OCI-LY1 (cell line): ENCODE measurements around the gene VSTM4.

ENCODE experiments used
- H2AFZ ChIP-seq: fragments of 200-600 bp; sonication (generic), shearing (Covaris generic); 2 replicates; pipeline ENCODE4 v1.6.0; 2014; ENCODE audit warnings: antibody characterized with exemption, mild to moderate bottlenecking, low read length
- H3F3A ChIP-seq: fragments of 200-600 bp; sonication (generic), shearing (Covaris generic); 2 replicates; pipeline ENCODE4 v1.6.0; 2014; ENCODE audit warnings: mild to moderate bottlenecking, antibody characterized with exemption, low read length, moderate library complexity; ENCODE audit not compliant: insufficient read depth
- H3K27ac ChIP-seq: fragments of 200-600 bp; sonication (generic); 2 replicates; pipeline ENCODE4 v1.5.1; 2014; ENCODE audit warnings: low read length, mixed run types, mild to moderate bottlenecking, low read depth; ENCODE audit not compliant: poor library complexity, severe bottlenecking
- H3K27me3 ChIP-seq: fragments of 200-600 bp; sonication (generic); 2 replicates; pipeline ENCODE4 v1.6.0; 2014; ENCODE audit warnings: antibody characterized with exemption, mild to moderate bottlenecking, low read length, moderate library complexity; ENCODE audit not compliant: insufficient read depth
- H3K36me3 ChIP-seq: fragments of 200-600 bp; sonication (generic); 2 replicates; pipeline ENCODE4 v1.6.1; 2014; ENCODE audit warnings: mild to moderate bottlenecking, antibody characterized with exemption, low read length, moderate library complexity, mixed read lengths; ENCODE audit not compliant: insufficient read depth
- H3K4me1 ChIP-seq: fragments of 200-600 bp; sonication (generic); 2 replicates; pipeline ENCODE4 v1.5.1; 2014; ENCODE audit warnings: mild to moderate bottlenecking, low read length, moderate library complexity; ENCODE audit not compliant: insufficient read depth, severe bottlenecking
- H3K4me2 ChIP-seq: fragments of 200-600 bp; sonication (generic), shearing (Covaris generic); 2 replicates; pipeline ENCODE4 v1.6.1; 2014; ENCODE audit warnings: low read length
- H3K4me3 ChIP-seq: fragments of 200-600 bp; sonication (generic); 2 replicates; pipeline ENCODE4 v1.5.1; 2014; ENCODE audit warnings: low read length, low read depth, mild to moderate bottlenecking, mixed read lengths; ENCODE audit not compliant: poor library complexity, severe bottlenecking
- H3K79me2 ChIP-seq: fragments of 200-600 bp; shearing (Covaris generic); 2 replicates; pipeline ENCODE4 v1.6.1; 2016; ENCODE audit warnings: mixed run types, low read length, mixed read lengths; ENCODE audit not compliant: insufficient read depth
- H3K9ac ChIP-seq: fragments of 200-600 bp; sonication (generic), shearing (Covaris generic); 2 replicates; pipeline ENCODE4 v1.6.1; 2014; ENCODE audit warnings: mild to moderate bottlenecking, low read length, mixed read lengths
- H3K9me2 ChIP-seq: fragments of 200-600 bp; sonication (generic), shearing (Covaris generic); 2 replicates; pipeline ENCODE4 v1.6.1; 2014; ENCODE audit warnings: low read depth, mild to moderate bottlenecking, low read length, mixed read lengths
- H3K9me3 ChIP-seq: fragments of 200-600 bp; shearing (Covaris generic); 2 replicates; pipeline ENCODE4 v1.6.1; 2014; ENCODE audit warnings: low read length, mixed read lengths
- H4K20me1 ChIP-seq: fragments of 200-600 bp; sonication (generic), shearing (Covaris generic); 2 replicates; pipeline ENCODE4 v1.6.0; 2016; ENCODE audit warnings: mild to moderate bottlenecking, low read length; ENCODE audit not compliant: insufficient read depth
- EZH2 ChIP-seq: fragments of 200-600 bp; sonication (generic), shearing (Covaris generic); IDR thresholded peaks from 2 replicates; pipeline ENCODE4 v1.8.0; 2017; ENCODE audit warnings: borderline replicate concordance, mixed run types, mild to moderate bottlenecking, antibody characterized with exemption, low read length, moderate library complexity, mixed read lengths
- TF ChIP-seq, protein P1 (sequence below): fragments of 200-600 bp; sonication (generic), shearing (Covaris generic); IDR thresholded peaks from 2 replicates; pipeline ENCODE4 v1.5.1; 2017; ENCODE audit warnings: mild to moderate bottlenecking, antibody characterized with exemption, low read length, moderate library complexity, mixed read lengths

VSTM4 gene

DNA sequence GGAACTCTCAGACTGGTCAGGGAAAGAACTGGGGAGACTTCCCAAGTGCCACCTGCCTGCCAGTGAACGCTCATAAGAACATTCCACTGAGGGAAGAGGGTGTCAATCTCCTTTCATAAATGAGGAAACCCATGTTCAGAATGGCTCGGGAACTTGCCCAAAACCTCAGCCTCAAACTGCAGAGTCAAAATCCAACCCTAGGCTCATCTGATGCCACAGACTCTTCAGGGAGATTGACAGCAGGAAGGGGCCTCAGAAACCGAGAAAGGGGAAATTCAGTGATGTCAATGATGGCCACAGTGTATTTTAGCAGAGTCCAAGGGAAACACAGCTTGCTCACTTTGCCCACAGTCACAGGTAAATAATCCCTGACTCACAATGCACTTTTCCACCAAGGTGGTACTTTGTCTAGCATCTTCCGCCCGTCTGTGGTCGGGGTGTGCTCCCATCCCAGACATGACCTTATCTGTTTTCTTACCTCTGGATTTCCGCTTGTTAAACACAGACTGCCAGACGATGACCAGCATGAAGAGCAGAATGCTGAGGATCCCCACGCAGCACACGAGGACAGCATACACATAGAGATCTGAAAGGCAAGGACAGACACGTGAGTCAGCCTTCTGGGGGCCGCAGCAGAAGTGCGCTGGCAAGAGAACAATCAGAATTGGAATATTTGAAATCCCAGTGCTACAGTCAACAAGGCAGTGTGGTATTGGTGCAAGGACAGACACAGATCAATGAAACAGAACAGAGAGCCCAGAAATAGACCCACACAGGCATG is 38.4 kb downstream of the VSTM4 start:
- Histone ChIP-seq H3K4me3 (no peak overlapping the region), H3K79me2 (no peaks in the 10 kb centered on the region), H3K9me3 (no peaks in the 10 kb centered on the region), H3K36me3 (no peaks in the 10 kb centered on the region), H3K4me2 (no peak overlapping the region), H3K9me2 (no peaks in the 10 kb centered on the region), H3F3A (no peaks in the 10 kb centered on the region), H2AFZ (no peak overlapping the region), H3K4me1 (no peaks in the 10 kb centered on the region), H3K27me3 (no peaks in the 10 kb centered on the region), H4K20me1 (no peaks in the 10 kb centered on the region), H3K27ac (no peak overlapping the region), H3K9ac (no peak overlapping the region)
- TF ChIP-seq EZH2, result no peak
- TF ChIP-seq, protein P1, sequence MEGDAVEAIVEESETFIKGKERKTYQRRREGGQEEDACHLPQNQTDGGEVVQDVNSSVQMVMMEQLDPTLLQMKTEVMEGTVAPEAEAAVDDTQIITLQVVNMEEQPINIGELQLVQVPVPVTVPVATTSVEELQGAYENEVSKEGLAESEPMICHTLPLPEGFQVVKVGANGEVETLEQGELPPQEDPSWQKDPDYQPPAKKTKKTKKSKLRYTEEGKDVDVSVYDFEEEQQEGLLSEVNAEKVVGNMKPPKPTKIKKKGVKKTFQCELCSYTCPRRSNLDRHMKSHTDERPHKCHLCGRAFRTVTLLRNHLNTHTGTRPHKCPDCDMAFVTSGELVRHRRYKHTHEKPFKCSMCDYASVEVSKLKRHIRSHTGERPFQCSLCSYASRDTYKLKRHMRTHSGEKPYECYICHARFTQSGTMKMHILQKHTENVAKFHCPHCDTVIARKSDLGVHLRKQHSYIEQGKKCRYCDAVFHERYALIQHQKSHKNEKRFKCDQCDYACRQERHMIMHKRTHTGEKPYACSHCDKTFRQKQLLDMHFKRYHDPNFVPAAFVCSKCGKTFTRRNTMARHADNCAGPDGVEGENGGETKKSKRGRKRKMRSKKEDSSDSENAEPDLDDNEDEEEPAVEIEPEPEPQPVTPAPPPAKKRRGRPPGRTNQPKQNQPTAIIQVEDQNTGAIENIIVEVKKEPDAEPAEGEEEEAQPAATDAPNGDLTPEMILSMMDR, result no peak

DNA sequence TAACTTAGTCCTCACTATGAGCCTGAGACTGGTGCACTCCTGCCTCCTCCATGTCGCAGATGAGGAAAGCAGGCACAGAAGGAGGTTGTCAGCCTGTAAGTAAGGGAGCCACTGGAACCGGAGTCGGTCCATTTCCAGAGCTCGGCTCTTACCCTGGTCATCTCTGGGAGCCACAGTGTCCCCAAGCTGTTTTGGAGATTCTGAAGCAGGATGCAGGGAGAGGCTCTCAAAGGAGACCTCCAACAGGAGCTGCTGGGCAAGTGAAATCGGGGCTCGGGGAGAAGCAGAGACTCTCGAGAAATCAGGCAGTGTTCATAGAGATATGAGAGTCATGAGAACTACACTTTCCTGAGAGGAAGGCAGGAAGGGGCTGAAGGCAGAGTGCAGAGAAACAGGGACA is 39.0 kb downstream of the VSTM4 start:
- no peak overlapping the region for H2AFZ ChIP-seq
- no peak overlapping the region for H3K4me2 ChIP-seq
- H3K27me3 ChIP-seq, result no peaks in the 10 kb centered on the region
- no peaks in the 10 kb centered on the region for H4K20me1 ChIP-seq
- no peaks in the 10 kb centered on the region for H3K36me3 ChIP-seq
- H3K27ac ChIP-seq, result no peak overlapping the region
- no peak overlapping the region for H3K4me3 ChIP-seq
- H3K79me2 ChIP-seq, result no peaks in the 10 kb centered on the region
- no peak for TF ChIP-seq EZH2
- TF ChIP-seq, protein P1, result no peak
- no peaks in the 10 kb centered on the region for H3K9me3 ChIP-seq
- H3K9me2 ChIP-seq, result no peaks in the 10 kb centered on the region
- no peaks in the 10 kb centered on the region for H3F3A ChIP-seq
- H3K4me1 ChIP-seq, result no peaks in the 10 kb centered on the region
- no peak overlapping the region for H3K9ac ChIP-seq

DNA sequence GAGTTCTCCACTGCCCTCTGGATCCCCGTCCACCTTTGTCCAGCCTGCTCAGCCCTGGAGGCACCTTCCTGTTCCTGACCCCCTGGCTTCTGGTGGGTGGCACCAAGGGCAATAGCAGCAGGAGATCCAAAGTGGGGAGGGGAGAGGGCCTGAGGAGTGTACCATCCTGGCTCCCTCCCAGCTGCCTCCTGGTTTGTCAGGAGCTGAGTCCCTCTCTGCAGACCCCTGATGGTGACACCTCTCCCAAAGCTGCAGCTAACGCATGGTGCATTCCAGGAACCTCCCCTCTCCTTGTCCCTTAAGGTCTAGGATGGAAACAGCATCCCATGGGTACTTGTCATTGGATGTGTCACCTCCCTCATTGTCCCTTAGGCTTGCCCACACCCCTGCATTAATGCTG is 39.6 kb downstream of the VSTM4 start:
- H3K27ac ChIP-seq, result no peak overlapping the region
- no peaks in the 10 kb centered on the region for H3F3A ChIP-seq
- no peaks in the 10 kb centered on the region for H3K9me2 ChIP-seq
- no peaks in the 10 kb centered on the region for H3K79me2 ChIP-seq
- H3K9me3 ChIP-seq, result no peaks in the 10 kb centered on the region
- TF ChIP-seq EZH2, result no peak
- TF ChIP-seq, protein P1, result no peak
- no peaks in the 10 kb centered on the region for H3K27me3 ChIP-seq
- H3K9ac ChIP-seq, result no peak overlapping the region
- no peak overlapping the region for H3K4me3 ChIP-seq
- H3K4me2 ChIP-seq, result no peak overlapping the region
- no peak overlapping the region for H2AFZ ChIP-seq
- no peaks in the 10 kb centered on the region for H4K20me1 ChIP-seq
- H3K36me3 ChIP-seq, result no peaks in the 10 kb centered on the region
- no peaks in the 10 kb centered on the region for H3K4me1 ChIP-seq
